ENCODE measurements around the gene WNT11. TPM values are rescaled to one million over a fixed set of nuclear protein-coding genes. Genes with fewer than 3 reads are reported as not detected.

WNT11 gene
- polyA plus RNA-seq, 1 donor from 2014 or later, result 2.3 TPM

- H3K36me3 ChIP-seq (ENCODE audit: insufficient read depth, low read length), result no peaks in the 10 kb centered on the region
- no peaks in the 10 kb centered on the region for H3K79me2 ChIP-seq (replicated peaks; ENCODE audit: insufficient read depth, low read length)
- H4K20me1 ChIP-seq (ENCODE audit: insufficient read depth), result no peaks in the 10 kb centered on the region
- TF ChIP-seq POLR2AphosphoS5 (IDR thresholded peaks at IDR 0.05) (no peak), REST (IDR thresholded peaks at IDR 0.05; ENCODE audit: borderline replicate concordance) (no peak), SMC3 (conservative IDR thresholded peaks at IDR 0.05; ENCODE audit: poor library complexity) (no peak), RAD21 (conservative IDR thresholded peaks at IDR 0.05) (no peak), CTCF (IDR thresholded peaks at IDR 0.05; ENCODE audit: poor library complexity, severe bottlenecking) (no peak), TAF1 (IDR thresholded peaks at IDR 0.05; ENCODE audit: low read depth) (no peak), EP300 (conservative IDR thresholded peaks at IDR 0.05; ENCODE audit: poor library complexity, severe bottlenecking) (no peak)
- no peaks in the 10 kb centered on the region for H3K27me3 ChIP-seq (ENCODE audit: insufficient read depth, low read depth, low read length)
- H3K9ac ChIP-seq (ENCODE audit: low read length), result no peak overlapping the region
- H2AFZ ChIP-seq (ENCODE audit: low read depth, low read length), result no peak overlapping the region
- H3K9me3 ChIP-seq (ENCODE audit: low read length), result no peaks in the 10 kb centered on the region
- H3K4me2 ChIP-seq (ENCODE audit: low read length), result no peak overlapping the region
- H3K9me2 ChIP-seq (ENCODE audit: insufficient read depth, low read length), result no peaks in the 10 kb centered on the region
- no peak overlapping the region for H3K27ac ChIP-seq (ENCODE audit: low read length)
- H3K4me3 ChIP-seq (ENCODE audit: low read length), result no peak overlapping the region
- H3F3A ChIP-seq (ENCODE audit: insufficient read depth, low read length, poor library complexity, severe bottlenecking), result no peaks in the 10 kb centered on the region
These were observed 20.8 kb downstream of the WNT11 start for GRCh38 chr11:76185511-76185910.

- H3K79me2 ChIP-seq (replicated peaks; ENCODE audit: insufficient read depth, low read length), result no peaks in the 10 kb centered on the region
- H3K4me3 ChIP-seq (ENCODE audit: low read length), result no peak overlapping the region
- no peak overlapping the region for H3K27ac ChIP-seq (ENCODE audit: low read length)
- H3K27me3 ChIP-seq (ENCODE audit: insufficient read depth, low read depth, low read length), result no peaks in the 10 kb centered on the region
- no peak overlapping the region for H2AFZ ChIP-seq (ENCODE audit: low read depth, low read length)
- no peaks in the 10 kb centered on the region for H3F3A ChIP-seq (ENCODE audit: insufficient read depth, low read length, poor library complexity, severe bottlenecking)
- H3K9ac ChIP-seq (ENCODE audit: low read length), result no peak overlapping the region
- no peaks in the 10 kb centered on the region for H3K9me3 ChIP-seq (ENCODE audit: low read length)
- no peak overlapping the region for H3K4me2 ChIP-seq (ENCODE audit: low read length)
- H4K20me1 ChIP-seq (ENCODE audit: insufficient read depth), result no peaks in the 10 kb centered on the region
- TF ChIP-seq POLR2AphosphoS5 (IDR thresholded peaks at IDR 0.05) (no peak), EP300 (conservative IDR thresholded peaks at IDR 0.05; ENCODE audit: poor library complexity, severe bottlenecking) (no peak), CTCF (IDR thresholded peaks at IDR 0.05; ENCODE audit: poor library complexity, severe bottlenecking) (no peak), MXI1 (conservative IDR thresholded peaks at IDR 0.05; ENCODE audit: poor library complexity, severe bottlenecking) (no peak), TAF1 (IDR thresholded peaks at IDR 0.05; ENCODE audit: low read depth) (no peak), SMC3 (conservative IDR thresholded peaks at IDR 0.05; ENCODE audit: poor library complexity) (no peak), EZH2 (IDR thresholded peaks at IDR 0.05; ENCODE audit: borderline replicate concordance, insufficient read depth, low read length, poor library complexity, severe bottlenecking) (no peak), RAD21 (conservative IDR thresholded peaks at IDR 0.05) (no peak), REST (IDR thresholded peaks at IDR 0.05; ENCODE audit: borderline replicate concordance) (no peak)
- H3K36me3 ChIP-seq (ENCODE audit: insufficient read depth, low read length), result no peaks in the 10 kb centered on the region
- no peaks in the 10 kb centered on the region for H3K9me2 ChIP-seq (ENCODE audit: insufficient read depth, low read length)
These were observed 21.7 kb downstream of the WNT11 start for GRCh38 chr11:76184551-76184993.
